Measurements from ENCODE around the gene POMT2.

The POMT2 gene

GRCh38 chr14:77272261-77272660, 48.4 kb downstream of the POMT2 start:
- in situ Hi-C loops (cut with MboI; ENCODE audit: low pct_unique_long_range_greater_than_20kb, low sequenced_read_pairs), result no loop called here
- no peak for DNase-seq

GRCh38 chr14:77271113-77271710, 49.5 kb downstream of the POMT2 start, which contains the start of gene NGB:
Gene NGB, minus strand, starts transcription at chr14:77271206. Its CDS starts 269 bp downstream, at chr14:77270937.
- no peak for DNase-seq
- in situ Hi-C loops (cut with MboI; ENCODE audit: low pct_unique_long_range_greater_than_20kb, low sequenced_read_pairs), result no loop called here

GRCh38 chr14:77270361-77271112, 50.1 kb downstream of the POMT2 start:
- DNase-seq, result no peak
- in situ Hi-C loops (cut with MboI; ENCODE audit: low pct_unique_long_range_greater_than_20kb, low sequenced_read_pairs), result no loop called here

GRCh38 chr14:77268989-77269600, 51.6 kb downstream of the POMT2 start:
- DNase-seq, result no peak
- in situ Hi-C loops (cut with MboI; ENCODE audit: low pct_unique_long_range_greater_than_20kb, low sequenced_read_pairs), result no loop called here

GRCh38 chr14:77267937-77268699, 52.6 kb downstream of the POMT2 start:
- no peak for DNase-seq
- in situ Hi-C loops (cut with MboI; ENCODE audit: low pct_unique_long_range_greater_than_20kb, low sequenced_read_pairs), result no loop called here

GRCh38 chr14:77266336-77266735, 54.3 kb downstream of the POMT2 start:
- in situ Hi-C loops (cut with MboI; ENCODE audit: low pct_unique_long_range_greater_than_20kb, low sequenced_read_pairs), result no loop called here
- DNase-seq, result no peak

- no peak for DNase-seq
- in situ Hi-C loops (cut with MboI; ENCODE audit: low pct_unique_long_range_greater_than_20kb, low sequenced_read_pairs), result no loop called here
These were observed 54.9 kb downstream of the POMT2 start for GRCh38 chr14:77265561-77266335.

- in situ Hi-C loops (cut with MboI; ENCODE audit: low pct_unique_long_range_greater_than_20kb, low sequenced_read_pairs), result no loop called here
- no peak for DNase-seq
These were observed 55.5 kb downstream of the POMT2 start for GRCh38 chr14:77265187-77265515.

GRCh38 chr14:77264466-77265186, 56.1 kb downstream of the POMT2 start:
- no peak for DNase-seq
- in situ Hi-C loops (cut with MboI; ENCODE audit: low pct_unique_long_range_greater_than_20kb, low sequenced_read_pairs), result no loop called here

GRCh38 chr14:77260631-77261030, 60.1 kb downstream of the POMT2 start:
- in situ Hi-C loops (cut with MboI; ENCODE audit: low pct_unique_long_range_greater_than_20kb, low sequenced_read_pairs), result no loop called here
- DNase-seq, result no peak

- in situ Hi-C loops (cut with MboI; ENCODE audit: low pct_unique_long_range_greater_than_20kb, low sequenced_read_pairs), result no loop called here
- no peak for DNase-seq
These were observed 60.5 kb downstream of the POMT2 start for GRCh38 chr14:77260199-77260598.

- no peak for DNase-seq
- in situ Hi-C loops (cut with MboI; ENCODE audit: low pct_unique_long_range_greater_than_20kb, low sequenced_read_pairs), result no loop called here
These were observed 61.5 kb downstream of the POMT2 start for GRCh38 chr14:77259025-77259715.

GRCh38 chr14:77258566-77258965, 62.1 kb downstream of the POMT2 start:
- DNase-seq, result no peak
- in situ Hi-C loops (cut with MboI; ENCODE audit: low pct_unique_long_range_greater_than_20kb, low sequenced_read_pairs), result no loop called here

GRCh38 chr14:77257700-77258099, 63.0 kb downstream of the POMT2 start:
- DNase-seq, result no peak
- in situ Hi-C loops (cut with MboI; ENCODE audit: low pct_unique_long_range_greater_than_20kb, low sequenced_read_pairs), result no loop called here

- no peak for DNase-seq
- in situ Hi-C loops (cut with MboI; ENCODE audit: low pct_unique_long_range_greater_than_20kb, low sequenced_read_pairs), result no loop called here
These were observed 64.0 kb downstream of the POMT2 start for GRCh38 chr14:77256694-77257093.

- in situ Hi-C loops (cut with MboI; ENCODE audit: low pct_unique_long_range_greater_than_20kb, low sequenced_read_pairs), result no loop called here
These were observed 67.1 kb downstream of the POMT2 start for GRCh38 chr14:77253333-77254190.

GRCh38 chr14:77251870-77252269, 68.8 kb downstream of the POMT2 start:
- no peak for DNase-seq
- in situ Hi-C loops (cut with MboI; ENCODE audit: low pct_unique_long_range_greater_than_20kb, low sequenced_read_pairs), result no loop called here

More at GRCh38 chr14:77253333-77254190, 67.1 kb downstream of the POMT2 start:
- no peak for DNase-seq
